GM18505 (cell line): Measurements from ENCODE around the gene CDH16.

Experiments used
- ATAC-seq: cut with Tn5 transposase; IDR thresholded peaks from one replicate; pipeline ENCODE4 v1.9.1; 2021; ENCODE audit not compliant: unreplicated experiment
- POLR2A ChIP-seq: IDR thresholded peaks from 4 replicates; pipeline ENCODE4 v1.6.1; 2011; ENCODE audit warnings: borderline replicate concordance; ENCODE audit not compliant: insufficient read depth, insufficient read length; ENCODE audit errors: extremely low read depth

Gene CDH16

GRCh38 chr16:66926961-66927436 lies 8.3 kb upstream of the CDH16 start:
- ATAC-seq, result no peak
- no peak for TF ChIP-seq POLR2A

DNA sequence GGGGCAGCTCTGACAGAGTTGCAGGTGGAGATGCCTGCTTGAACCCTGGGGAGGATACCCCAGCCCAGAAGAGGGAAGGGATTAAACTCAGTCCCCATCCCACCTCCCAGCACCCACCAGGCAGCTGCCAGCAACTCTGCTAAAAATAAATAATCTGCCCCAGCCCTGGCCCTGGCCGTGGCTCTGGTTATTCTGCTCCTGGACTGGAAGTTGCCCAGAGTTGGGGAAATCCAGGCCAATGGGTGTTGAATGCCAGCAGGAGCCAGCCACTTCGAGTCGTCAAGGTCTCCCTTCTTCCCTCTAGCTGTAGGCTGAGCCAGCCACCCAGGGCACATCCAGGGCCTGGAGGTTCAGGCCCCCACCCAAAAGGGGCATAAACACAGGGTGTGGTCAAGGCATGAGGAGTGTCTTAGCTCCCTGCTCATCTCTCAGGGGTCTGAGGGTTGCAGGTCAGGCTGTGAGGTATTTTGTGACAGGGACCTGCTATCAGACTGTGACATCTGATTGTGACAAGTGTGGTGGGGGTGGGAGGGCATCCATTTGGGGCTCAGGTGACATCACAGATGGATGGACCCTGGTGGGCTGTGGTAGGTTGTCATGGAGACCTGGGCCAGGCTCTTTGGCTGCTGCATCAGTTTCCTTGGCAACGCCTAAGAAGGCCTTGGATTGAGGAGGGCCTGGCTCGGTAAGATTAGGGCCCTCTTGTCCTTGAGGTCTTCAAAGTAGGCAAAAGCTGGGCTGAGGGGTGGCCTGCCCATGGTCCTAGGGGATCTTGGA lies 7.7 kb upstream of the CDH16 start:
- TF ChIP-seq POLR2A, result no peak
- ATAC-seq, result no peak

DNA sequence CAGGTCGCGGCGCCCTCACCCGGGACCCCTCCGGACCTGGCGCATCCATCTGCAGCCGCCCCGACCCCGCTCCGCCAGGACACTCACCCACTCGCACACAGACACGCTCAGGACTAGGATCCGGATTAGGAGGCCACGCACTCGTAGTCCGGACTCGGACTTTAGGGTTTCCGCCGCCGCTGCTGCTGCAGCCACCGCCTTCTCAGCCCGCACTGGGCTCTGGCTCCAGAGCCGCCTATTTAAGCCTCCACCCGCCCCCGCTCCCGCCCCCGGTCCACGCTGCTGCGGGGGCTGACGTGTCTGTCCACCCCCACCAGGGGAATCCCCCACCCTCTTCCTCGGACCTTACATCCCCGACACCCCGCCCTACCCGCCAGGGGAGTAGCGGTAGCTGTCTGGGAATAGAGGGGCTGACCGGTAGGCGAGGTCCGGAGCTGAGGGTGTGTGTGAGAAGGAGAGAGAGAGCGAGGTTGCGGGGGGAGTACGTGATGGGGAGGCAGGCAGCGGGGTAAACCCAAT lies 6.7 kb upstream of the CDH16 start, which contains the start of gene RRAD:
Gene RRAD, minus strand, starts transcription at position 214 of the 519 bp plus-strand sequence. CDS start 356 bp downstream, outside the sequence.
- no peak for TF ChIP-seq POLR2A
- no peak for ATAC-seq

DNA sequence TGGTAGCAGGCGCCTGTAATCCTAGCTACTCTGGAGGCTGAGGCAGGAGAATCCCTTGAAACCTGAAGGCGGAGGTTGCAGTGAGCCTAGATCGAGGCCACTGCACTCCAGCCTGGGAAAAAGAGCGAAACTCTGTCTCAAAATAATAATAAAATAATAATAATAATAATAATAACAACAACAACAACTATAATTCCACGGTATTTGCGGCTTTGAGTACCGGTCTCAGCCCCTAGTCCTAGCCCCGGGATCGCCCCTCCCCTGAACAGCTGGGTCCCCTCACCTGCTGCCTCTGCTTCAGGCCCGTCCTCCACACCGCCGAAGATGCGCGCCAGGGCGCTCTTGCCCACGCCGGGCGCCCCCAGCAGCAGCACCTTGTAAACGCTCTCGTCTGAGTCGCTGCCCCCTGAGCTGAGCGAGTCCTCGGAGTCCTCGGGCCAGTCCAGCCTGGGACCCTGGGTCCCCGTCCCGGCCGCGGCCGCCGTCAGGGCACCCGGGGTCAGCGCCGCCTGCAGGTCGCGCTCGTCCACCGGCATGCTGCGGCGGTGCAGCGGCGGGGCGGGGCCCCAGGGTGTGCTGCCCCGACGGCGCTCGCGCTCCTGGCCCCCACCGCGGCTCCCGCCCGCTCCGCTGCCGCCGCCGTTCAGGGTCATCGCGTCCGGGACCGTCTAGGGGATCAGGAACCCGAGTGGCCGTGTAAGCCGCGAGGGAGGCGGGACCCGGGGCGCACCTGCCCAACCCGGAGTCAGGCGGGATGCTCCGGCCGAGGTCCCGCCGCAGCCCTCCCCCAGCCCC lies 6.0 kb upstream of the CDH16 start:
- ATAC-seq, result no peak
- no peak for TF ChIP-seq POLR2A

DNA sequence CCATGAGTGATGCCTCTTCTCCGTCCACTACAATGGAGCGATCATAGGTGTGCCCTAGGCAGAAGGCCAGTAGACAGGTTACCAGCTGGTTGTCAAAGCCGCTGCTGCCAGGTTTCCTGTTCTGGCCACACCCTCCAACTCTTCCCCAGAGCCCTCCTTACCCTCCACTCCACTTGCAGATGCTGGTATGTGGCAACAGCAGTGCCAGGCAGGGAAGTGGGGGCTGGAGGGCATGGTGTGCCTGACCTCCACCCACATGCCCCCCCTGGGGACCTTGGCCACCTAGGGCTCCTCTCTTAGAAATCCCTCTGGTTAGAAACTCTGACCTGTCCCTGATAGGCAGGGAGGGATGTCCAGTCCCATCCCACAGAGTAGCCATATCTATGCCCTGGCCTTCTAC lies 5.2 kb upstream of the CDH16 start:
- no peak for TF ChIP-seq POLR2A
- ATAC-seq, result no peak

DNA sequence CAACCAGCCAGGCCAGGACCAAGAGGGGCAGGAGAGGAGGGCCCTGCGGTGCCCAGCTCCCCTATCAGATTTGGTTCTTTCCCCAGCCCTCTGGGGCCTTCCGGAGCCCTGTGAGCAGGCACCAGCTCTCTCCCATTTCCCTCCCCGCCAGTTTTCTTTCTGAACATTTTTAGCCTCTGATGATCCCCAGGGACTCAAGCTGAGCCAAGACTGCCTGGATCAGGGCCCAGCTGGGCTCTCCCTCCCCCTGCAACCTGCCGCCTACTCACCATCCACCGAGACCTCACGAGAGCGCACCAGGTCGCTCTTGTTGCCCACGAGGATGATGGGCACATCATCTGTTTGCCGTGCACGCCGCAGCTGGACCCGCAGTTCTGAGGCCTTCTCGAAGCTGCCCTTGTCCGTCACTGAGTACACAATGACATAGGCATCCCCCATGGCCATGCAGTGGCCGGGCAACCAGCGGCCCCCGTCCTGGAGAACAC lies 4.6 kb upstream of the CDH16 start:
- ATAC-seq, result no peak
- no peak for TF ChIP-seq POLR2A

DNA sequence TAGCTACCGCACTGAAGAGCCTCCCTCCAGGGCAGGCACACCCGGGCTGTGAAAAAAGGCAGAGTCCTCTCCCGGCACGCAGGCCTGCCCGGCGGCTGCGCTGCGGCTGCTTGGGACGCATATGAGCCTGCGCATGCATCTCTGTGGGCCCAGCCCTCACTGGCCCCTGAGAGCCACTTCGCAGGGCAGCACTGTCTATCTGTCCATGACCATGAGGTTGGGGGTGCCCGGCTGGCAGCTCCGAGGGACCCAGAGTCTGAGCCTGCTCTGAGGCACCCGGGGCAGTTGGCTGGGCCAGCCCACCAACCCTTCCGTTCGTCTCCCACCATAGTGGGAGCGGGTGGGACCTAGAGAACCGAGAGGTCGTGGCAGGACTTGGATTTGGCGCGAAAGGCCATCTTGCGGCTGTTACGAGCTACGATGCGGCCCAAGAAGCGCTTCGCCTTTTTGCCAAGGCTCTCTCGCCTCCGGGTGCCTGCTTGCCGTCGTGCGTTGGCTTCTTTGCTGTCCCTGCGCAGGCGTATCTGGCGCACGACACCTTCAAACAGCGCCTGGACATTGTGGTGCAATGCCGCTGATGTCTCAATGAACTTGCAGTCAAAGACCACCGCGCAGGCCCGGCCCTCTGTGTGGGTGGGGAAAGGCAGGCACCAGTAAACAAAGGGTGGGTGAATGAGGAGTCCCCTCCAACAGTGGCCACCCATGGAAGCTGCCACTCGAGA lies 3.2 kb upstream of the CDH16 start:
- no peak for TF ChIP-seq POLR2A
- ATAC-seq, result no peak

DNA sequence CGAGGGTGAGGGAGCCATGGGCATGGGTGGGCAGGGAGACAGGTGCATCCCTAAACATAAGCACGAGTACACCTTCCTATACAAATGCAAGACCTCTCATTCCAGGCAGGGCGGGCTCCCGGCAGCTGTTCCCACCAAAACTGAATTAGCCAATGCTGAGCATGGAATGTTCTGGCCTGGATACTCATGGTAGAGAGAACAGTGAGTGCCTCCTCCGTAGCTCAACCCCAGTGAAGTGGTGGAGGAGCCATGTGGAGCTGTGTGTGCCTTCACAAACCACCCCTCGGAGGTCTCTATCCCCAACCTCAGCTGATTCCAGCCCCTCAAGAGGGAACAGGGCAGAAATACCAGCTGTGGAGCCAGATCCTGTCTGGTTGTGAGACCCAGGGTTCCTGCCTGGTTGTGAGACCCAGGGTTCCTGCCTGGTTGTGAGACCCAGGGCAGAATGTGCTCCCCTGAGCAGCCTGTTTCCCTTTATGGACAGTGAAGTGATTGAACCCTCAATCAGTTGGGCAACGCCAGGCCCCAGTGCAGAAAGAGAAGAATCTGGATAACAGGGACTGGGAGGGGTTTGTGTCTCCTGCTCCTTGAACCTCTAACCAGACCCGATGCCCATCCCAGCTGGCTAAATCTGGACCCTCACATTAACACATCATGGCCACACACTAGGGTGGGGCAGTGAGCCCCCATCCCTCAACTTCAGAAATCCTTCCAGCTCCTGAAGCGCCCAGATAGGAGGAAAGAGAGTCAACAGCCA lies 2.4 kb upstream of the CDH16 start:
- ATAC-seq, result no peak
- TF ChIP-seq POLR2A, result no peak

GRCh38 chr16:66920299-66920590 lies 1.6 kb upstream of the CDH16 start:
- no peak for TF ChIP-seq POLR2A
- ATAC-seq, result no peak

- no peak for TF ChIP-seq POLR2A
- ATAC-seq, result no peak
Observed at GRCh38 chr16:66919569-66920298, 1.0 kb upstream of the CDH16 start.

DNA sequence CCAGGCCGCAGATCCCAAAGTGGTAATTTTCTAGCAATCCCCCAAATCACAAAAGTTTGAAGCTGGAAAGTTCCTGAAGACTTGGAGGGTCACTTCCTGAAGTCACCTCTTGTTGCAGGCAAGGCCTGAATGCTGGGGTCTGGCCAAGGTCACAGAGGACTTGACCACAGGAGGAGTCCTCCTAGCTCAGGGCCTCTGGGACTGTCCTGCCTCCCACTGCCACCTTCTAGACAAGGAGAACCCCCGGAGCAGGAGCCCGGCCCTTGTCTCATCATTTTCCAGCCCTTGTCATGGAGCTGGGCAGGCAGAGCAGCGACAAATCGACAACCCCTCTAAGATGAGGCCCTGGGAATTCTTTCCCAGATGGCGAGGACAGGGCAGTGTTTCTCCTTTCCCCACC lies 330 bp downstream of the CDH16 start:
- no peak for TF ChIP-seq POLR2A
- no peak for ATAC-seq

- no peak for TF ChIP-seq POLR2A
- no peak for ATAC-seq
Observed at GRCh38 chr16:66917741-66918140, 944 bp downstream of the CDH16 start.
